GM19238 (cell line): ENCODE measurements around the gene AP3B2.
"Not testable (repeated sequence)": the region's sequence is repeated elsewhere in the genome, so short reads cannot be mapped to it uniquely, and the experiment has no call there.

Experiments used
- DNase-seq: peaks from one replicate; pipeline ENCODE4 v3.0.0; 2011; ENCODE audit warnings: low spot score; ENCODE audit not compliant: insufficient read length

AP3B2 gene

GRCh38 chr15:82709421-82710207 is at the start of gene AP3B2:
Gene AP3B2 (minus strand): TSS chr15:82709875. CDS start chr15:82709706, 169 bp downstream.
- DNase-seq, result peak; percentile 83

- no peak for DNase-seq
Measured at GRCh38 chr15:82751308-82751707, 41.6 kb upstream of the AP3B2 start.

GRCh38 chr15:82750831-82751180 is 41.1 kb upstream of the AP3B2 start:
- DNase-seq, result peak; percentile 7

GRCh38 chr15:82749951-82750830 is 40.5 kb upstream of the AP3B2 start:
- DNase-seq, result peak; percentile 74

GRCh38 chr15:82748315-82748714 is 38.6 kb upstream of the AP3B2 start:
- no peak for DNase-seq

- DNase-seq, result no peak
Measured at GRCh38 chr15:82743810-82744209, 34.1 kb upstream of the AP3B2 start.

- no peak for DNase-seq
Measured at GRCh38 chr15:82742134-82742533, 32.5 kb upstream of the AP3B2 start.

GRCh38 chr15:82739086-82739485 is 29.4 kb upstream of the AP3B2 start:
- DNase-seq, result no peak

GRCh38 chr15:82737975-82738374 is 28.3 kb upstream of the AP3B2 start:
- no peak for DNase-seq

GRCh38 chr15:82731527-82731926 is 21.9 kb upstream of the AP3B2 start:
- DNase-seq, result no peak

GRCh38 chr15:82730022-82730530 is 20.4 kb upstream of the AP3B2 start:
- no peak for DNase-seq

- DNase-seq, result no peak
Measured at GRCh38 chr15:82726816-82727215, 17.1 kb upstream of the AP3B2 start.

- no peak for DNase-seq
Measured at GRCh38 chr15:82715003-82715402, 5.3 kb upstream of the AP3B2 start.

GRCh38 chr15:82714016-82714415 is 4.3 kb upstream of the AP3B2 start:
- DNase-seq, result no peak

- no peak for DNase-seq
Measured at GRCh38 chr15:82712036-82712435, 2.4 kb upstream of the AP3B2 start.

GRCh38 chr15:82710926-82711490 is 1.3 kb upstream of the AP3B2 start:
- no peak for DNase-seq

- DNase-seq, result no peak
Measured at GRCh38 chr15:82710208-82710555, 507 bp upstream of the AP3B2 start.

- DNase-seq, result no peak
Measured at GRCh38 chr15:82709081-82709420, 624 bp downstream of the AP3B2 start.

GRCh38 chr15:82705856-82706255 is 3.8 kb downstream of the AP3B2 start:
- not testable (repeated sequence) for DNase-seq

GRCh38 chr15:82699726-82700125 is 9.9 kb downstream of the AP3B2 start:
- no peak for DNase-seq

- no peak for DNase-seq
Measured at GRCh38 chr15:82698711-82699345, 10.8 kb downstream of the AP3B2 start.
